Subcutaneous abdominal adipose tissue (tissue), 5 donors: ENCODE measurements around the gene ARTN.

ENCODE experiments used
- H3K27ac ChIP-seq: one replicate; pipeline ENCODE4 v1.7.0; 2013; ENCODE audit warnings: low read depth, mild to moderate bottlenecking, inconsistent platforms, low read length, moderate library complexity
- H3K27me3 ChIP-seq, 5 donors: one replicate each; pipeline ENCODE4 v1.7.0; 2013; ENCODE audit warnings: low read length in 5 of 5, inconsistent platforms in 1 of 5; ENCODE audit not compliant: control insufficient read depth in 5 of 5, insufficient read depth in 4 of 5
- H3K36me3 ChIP-seq, 5 donors: one replicate each; pipeline ENCODE4 v1.7.0; 2013; ENCODE audit warnings: low read length in 5 of 5; ENCODE audit not compliant: control insufficient read depth in 5 of 5, insufficient read depth in 5 of 5
- H3K4me1 ChIP-seq, 5 donors: one replicate each; pipeline ENCODE4 v1.7.0; 2013; ENCODE audit warnings: low read length in 5 of 5, mild to moderate bottlenecking in 3 of 5, moderate library complexity in 1 of 5; ENCODE audit not compliant: control insufficient read depth in 5 of 5, insufficient read depth in 5 of 5
- H3K4me3 ChIP-seq, 5 donors: one replicate each; pipeline ENCODE4 v1.7.0; 2013; ENCODE audit warnings: low read length in 5 of 5, low read depth in 1 of 5
- H3K9ac ChIP-seq, 5 donors: one replicate each; pipeline ENCODE4 v1.7.0; 2013; ENCODE audit warnings: low read length in 5 of 5, mild to moderate bottlenecking in 4 of 5, moderate library complexity in 3 of 5
- H3K9me3 ChIP-seq, 5 donors: one replicate each; pipeline ENCODE4 v1.7.0; 2013; ENCODE audit warnings: low read length in 5 of 5; ENCODE audit not compliant: control insufficient read depth in 5 of 5
- donor health status: healthy.
- donor health status: healthy.
- donor health status: healthy.
- donor health status: healthy.
- donor health status: healthy.

ARTN gene

DNA sequence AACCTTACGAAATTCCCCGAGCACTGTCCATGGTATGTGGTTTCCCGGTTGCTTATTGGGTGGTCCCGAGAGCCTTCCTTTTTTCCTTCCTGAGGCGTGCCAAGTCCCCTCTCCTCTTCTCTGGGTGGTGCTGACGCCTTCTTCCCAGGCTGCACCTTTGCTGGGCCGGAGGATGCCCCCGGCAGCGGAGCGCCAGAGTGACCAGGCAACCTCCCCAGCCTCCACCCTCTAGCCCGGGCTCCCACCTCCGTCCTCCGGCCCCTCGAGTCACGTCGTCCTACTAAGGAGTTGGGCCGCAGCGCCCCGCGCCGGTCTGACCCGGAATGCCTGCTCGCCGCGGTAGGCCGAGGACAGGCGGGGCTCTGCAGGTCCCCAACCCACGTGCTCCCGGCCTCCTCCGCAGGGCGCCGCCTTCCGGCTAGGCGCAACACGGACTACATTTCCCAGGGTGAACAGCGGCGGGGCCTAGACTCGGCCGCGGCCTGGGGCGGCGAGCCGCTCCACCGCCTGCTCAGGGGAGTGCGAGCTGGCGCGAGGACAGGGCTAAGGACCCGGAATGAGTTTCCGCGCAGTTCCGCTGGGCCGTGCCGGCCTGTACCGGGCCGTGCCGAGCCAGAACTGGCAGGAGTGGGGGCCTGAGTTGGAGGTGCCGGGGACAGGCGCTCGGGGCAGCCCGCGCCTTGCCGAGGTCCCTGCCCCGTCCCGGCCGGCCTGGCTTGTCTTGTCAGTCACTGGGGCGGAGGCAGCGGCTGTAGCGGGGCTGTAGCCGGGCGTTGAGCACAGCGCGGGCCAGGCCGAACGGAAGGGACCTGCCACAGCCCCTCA lies 12.8 kb downstream of the ARTN start, which contains the start of gene IPO13:
TSS of gene IPO13 (plus strand) at position 715 of the 825 bp plus-strand sequence. CDS start 651 bp downstream, outside the sequence.
- H3K4me3 ChIP-seq, result peak within 1 kb of the TSS; percentile 90 to 98 (median 93)
- peak within 1 kb of the TSS; percentile 98 for H3K27ac ChIP-seq
- peaks cover 4 to 33% (median 31%) of the 10 kb centered on the region in 5 donors for H3K4me1 ChIP-seq
- no peaks in the 10 kb centered on the region for H3K27me3 ChIP-seq
- H3K9me3 ChIP-seq, result no peaks in the 10 kb centered on the region
- peak within 1 kb of the TSS; percentile 89 to 100 (median 96) for H3K9ac ChIP-seq
- H3K36me3 ChIP-seq, result peaks cover 7 to 17% (median 12%) of the 10 kb centered on the region in 5 donors

DNA sequence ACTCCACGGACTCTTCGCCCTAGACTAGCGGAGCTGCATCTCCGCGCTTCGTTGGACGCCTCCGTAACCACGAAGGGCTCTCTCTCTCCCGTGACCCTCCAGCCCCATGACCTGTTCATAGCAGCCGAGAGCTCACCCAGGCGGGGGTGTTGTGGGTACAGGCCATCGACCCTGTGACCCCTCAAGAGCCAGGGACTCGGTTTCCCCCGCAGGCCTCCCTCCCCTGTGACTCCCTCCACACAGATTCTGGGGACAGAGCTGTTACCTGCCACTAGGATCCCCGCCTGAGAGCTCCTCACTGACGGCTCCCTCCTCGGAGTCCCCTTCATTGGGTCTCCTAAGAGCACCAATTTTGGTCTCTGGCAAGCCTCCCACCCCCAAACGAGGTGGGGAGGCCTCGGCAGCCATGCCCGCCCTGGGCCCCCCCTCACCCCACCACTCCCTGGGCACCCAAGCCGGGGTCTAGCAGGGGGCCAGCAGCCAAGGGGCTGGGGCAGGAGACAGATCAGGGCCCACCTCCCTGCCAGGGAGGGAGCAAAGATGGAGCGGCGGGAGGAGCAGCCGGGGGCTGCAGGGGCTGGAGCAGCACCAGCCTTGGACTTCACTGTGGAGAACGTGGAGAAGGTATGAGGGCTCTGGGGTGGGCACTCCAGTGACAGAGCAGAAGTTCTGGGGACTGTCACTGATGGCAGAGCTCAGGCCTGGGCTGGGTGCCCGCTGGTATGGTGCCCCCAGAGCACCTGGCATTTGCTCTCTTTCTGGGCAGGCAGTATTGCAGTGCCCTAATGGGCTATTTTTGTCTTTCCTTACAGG lies 13.7 kb downstream of the ARTN start:
- H3K36me3 ChIP-seq, result peaks cover 7 to 17% (median 12%) of the 10 kb centered on the region in 5 donors
- no peaks in the 10 kb centered on the region for H3K9me3 ChIP-seq
- H3K4me3 ChIP-seq, result peak overlapping the region; percentile 90 to 98 (median 93)
- H3K4me1 ChIP-seq, result peaks cover 4 to 33% (median 31%) of the 10 kb centered on the region in 5 donors
- peak overlapping the region; percentile 98 for H3K27ac ChIP-seq
- no peaks in the 10 kb centered on the region for H3K27me3 ChIP-seq
- H3K9ac ChIP-seq, result peak overlapping the region; percentile 89 to 100 (median 96)

DNA sequence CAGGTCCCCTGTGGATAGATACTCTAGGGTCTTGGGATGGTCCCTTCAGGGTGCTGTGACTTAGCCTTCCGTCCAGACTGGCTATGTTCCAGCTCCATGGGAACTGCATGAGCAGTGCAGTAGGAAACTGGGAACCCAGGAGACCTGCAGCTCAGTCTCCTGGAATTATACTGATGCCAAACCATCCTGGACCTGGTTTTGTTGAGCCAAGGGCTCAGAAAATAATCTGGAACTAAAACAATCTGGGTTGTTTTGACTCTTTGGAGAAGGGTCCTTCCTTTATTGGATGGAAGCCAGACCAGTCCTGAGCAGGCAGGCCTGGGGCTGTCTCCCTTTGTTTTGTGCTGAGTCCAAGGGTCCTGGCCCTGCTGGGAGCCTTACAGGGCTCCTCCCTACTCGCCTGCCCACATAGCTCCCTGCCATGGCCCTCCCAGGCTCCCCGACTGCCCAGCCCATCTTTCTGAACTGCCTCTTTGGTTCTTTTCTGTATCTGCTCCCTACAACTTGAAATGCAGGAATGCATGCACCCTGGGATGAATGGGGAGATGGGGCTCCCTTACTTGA lies 14.4 kb downstream of the ARTN start:
- Histone ChIP-seq H3K9me3 (no peaks in the 10 kb centered on the region), H3K36me3 (peaks cover 7 to 18% (median 12%) of the 10 kb centered on the region in 5 donors), H3K9ac (peak overlapping the region; percentile 89 to 100 (median 96)), H3K27me3 (no peaks in the 10 kb centered on the region), H3K4me3 (peak overlapping the region; percentile 61 to 98 (median 93)), H3K4me1 (peaks cover 4 to 33% (median 31%) of the 10 kb centered on the region in 5 donors), H3K27ac (no peak overlapping the region)

DNA sequence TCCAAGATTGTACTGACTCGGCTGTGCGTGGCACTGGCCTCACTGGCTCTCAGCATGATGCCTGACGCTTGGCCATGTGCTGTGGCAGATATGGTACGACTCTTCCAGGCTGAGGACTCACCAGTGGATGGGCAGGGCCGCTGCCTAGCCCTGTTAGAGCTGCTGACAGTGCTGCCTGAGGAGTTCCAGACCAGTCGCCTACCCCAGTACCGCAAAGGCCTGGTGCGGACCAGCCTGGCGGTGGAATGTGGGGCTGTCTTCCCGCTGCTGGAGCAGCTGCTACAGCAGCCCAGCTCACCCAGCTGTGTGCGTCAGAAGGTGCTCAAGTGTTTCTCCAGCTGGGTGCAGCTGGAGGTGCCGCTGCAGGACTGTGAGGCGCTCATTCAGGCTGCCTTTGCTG lies 16.1 kb downstream of the ARTN start:
- H3K36me3 ChIP-seq, result peaks cover 7 to 21% (median 12%) of the 10 kb centered on the region in 5 donors
- no peak overlapping the region for H3K4me3 ChIP-seq
- H3K27me3 ChIP-seq, result no peaks in the 10 kb centered on the region
- H3K9ac ChIP-seq, result no peak overlapping the region
- peaks cover 4 to 33% (median 31%) of the 10 kb centered on the region in 5 donors for H3K4me1 ChIP-seq
- H3K9me3 ChIP-seq, result no peaks in the 10 kb centered on the region
- no peak overlapping the region for H3K27ac ChIP-seq

DNA sequence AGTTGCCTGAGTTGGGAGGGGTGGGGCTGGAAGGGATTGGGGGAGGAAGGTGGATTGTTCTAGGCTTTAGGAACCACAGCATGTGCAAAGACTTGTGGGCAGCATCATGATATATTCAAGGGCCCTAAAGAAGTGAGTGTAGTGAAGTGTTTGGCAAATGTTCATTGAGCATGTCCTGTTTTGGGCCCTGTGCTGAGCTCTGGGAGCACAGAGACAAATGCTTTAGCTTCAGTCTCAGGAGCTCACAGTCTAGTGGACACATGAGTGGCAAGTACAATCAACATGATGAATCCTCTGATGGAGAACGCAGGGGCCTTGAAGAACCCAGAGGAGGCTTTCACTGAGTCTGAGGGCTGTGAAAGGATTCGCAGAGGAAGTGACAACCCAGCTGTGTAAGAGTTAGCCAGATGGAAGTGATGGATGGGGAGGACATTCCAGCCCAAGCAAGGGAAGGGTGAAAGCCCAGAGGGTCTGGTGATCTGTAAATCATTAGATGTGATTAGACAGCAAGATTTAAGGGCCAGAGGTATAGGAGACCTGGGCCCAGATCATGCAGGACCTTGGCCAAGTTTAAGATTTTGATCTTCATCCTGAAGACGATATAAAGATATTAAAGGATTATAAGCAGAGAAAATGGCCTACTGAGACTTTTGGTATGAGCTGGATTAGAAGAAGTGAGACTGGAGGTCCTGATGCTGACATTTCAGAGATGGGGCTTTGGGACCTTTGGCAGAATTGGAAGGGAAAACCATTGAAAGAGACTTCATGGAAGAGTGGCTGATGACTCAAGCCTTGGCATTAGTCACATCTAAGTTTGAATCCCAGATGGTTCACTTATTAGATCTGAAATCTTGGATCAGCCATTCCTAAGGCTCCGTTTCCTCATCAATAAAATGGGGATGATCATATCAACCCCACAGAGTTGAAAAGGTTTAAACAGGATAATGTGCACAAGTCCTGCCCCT lies 17.7 kb downstream of the ARTN start:
- Histone ChIP-seq H3K9me3 (no peaks in the 10 kb centered on the region), H3K4me1 (peaks cover 4 to 23% (median 22%) of the 10 kb centered on the region in 5 donors), H3K4me3 (no peak overlapping the region), H3K36me3 (peaks cover 7 to 23% (median 14%) of the 10 kb centered on the region in 5 donors), H3K27ac (no peak overlapping the region), H3K27me3 (no peaks in the 10 kb centered on the region), H3K9ac (no peak overlapping the region)

DNA sequence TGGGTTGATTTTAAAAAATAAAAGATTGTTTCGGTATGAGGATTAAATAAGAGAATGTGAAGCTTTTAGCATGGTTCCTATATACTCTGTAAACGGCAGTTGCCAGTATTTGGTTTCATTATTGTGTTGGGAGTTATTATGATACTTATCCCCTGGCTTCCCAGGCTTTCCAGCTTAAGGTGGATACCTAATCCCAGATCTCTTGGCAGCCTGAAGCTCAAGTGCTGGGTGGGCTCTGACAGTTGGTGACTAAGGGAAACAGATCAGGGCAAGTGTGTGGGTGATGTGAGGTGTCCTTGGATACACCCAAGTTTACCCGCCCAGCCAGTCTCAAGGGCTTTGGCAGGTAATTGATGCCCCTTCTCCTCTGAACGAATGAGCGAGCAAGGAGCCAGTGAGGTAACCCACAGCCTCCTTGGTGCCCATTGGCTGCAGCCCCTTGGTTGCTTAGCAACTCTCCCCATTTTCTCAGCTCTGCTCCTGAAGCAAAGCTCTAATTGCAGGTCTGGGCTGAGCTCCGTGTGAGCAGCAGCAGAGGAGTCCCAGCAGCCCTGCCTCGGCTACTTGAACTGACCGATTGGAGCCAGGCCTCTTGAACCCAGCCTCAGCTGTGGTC lies 19.2 kb downstream of the ARTN start:
- Histone ChIP-seq H3K9ac (peak overlapping the region in 1 of 5 donors; percentile 16), H3K9me3 (no peaks in the 10 kb centered on the region), H3K4me1 (peaks cover under 1 to 11% (median 11%) of the 10 kb centered on the region in 5 donors), H3K4me3 (no peak overlapping the region), H3K27ac (no peak overlapping the region), H3K27me3 (no peaks in the 10 kb centered on the region), H3K36me3 (peaks cover 7 to 38% (median 30%) of the 10 kb centered on the region in 5 donors)

DNA sequence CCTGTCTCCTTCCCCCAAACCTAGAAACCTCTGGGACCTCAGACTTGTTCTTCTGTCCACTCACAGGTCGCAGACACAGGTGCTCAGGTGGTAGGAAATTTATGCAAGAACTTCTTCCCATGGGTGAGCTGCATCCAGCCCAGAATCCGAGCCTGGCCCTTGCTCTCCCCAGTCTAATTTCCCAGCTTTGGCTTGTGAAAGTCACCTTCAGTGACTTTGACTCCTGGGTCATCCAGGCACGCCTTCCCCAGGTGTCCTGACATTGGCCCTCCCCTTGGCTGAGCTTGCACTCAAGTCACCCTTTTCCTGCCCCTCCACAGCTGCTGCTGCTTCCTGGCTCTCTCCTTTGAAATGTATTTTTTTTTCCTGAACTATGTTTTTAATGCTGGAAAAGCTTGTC lies 19.8 kb downstream of the ARTN start:
- no peak overlapping the region for H3K4me3 ChIP-seq
- H3K27ac ChIP-seq, result no peak overlapping the region
- H3K4me1 ChIP-seq, result peaks cover 0 to 6% (median 6%) of the 10 kb centered on the region in 5 donors
- H3K9ac ChIP-seq, result peak overlapping the region in 1 of 5 donors; percentile 16
- no peaks in the 10 kb centered on the region for H3K9me3 ChIP-seq
- H3K27me3 ChIP-seq, result no peaks in the 10 kb centered on the region
- H3K36me3 ChIP-seq, result peaks cover 7 to 43% (median 35%) of the 10 kb centered on the region in 5 donors

DNA sequence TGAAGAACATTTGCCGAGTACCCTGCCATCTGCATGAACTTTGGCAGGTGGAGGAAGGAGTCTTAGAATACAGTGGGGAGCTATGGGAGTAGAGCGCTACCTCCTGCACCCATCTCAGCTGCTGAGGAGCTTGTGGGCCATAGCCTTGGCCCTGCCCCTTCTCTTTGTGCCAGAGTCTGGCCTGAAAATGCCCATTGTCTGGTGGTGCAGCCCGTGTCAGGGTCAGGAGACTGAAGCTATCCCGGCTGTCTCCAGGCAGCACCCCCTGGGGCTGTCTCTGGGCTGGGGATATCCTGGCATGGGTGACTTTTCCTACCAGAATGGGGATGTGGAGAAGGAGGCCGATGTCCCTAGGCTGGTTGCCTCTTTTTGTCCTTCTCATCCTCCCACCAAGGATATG lies 20.4 kb downstream of the ARTN start:
- Histone ChIP-seq H3K27ac (no peak overlapping the region), H3K9me3 (no peaks in the 10 kb centered on the region), H3K9ac (no peak overlapping the region), H3K4me3 (no peak overlapping the region), H3K4me1 (peaks cover 0 to 2% (median 0%) of the 10 kb centered on the region in 5 donors), H3K27me3 (no peaks in the 10 kb centered on the region), H3K36me3 (peaks cover 7 to 50% (median 42%) of the 10 kb centered on the region in 5 donors)
